ENCODE results near the gene GLCE. TPM values are rescaled to one million over a fixed set of nuclear protein-coding genes. Genes with fewer than 3 reads are reported as not detected.

GLCE gene
- total RNA-seq = 10 to 100 TPM in 3 of 4 donors, 1 to 10 TPM in 1; 5.9 to 18.8 (median 10.2) TPM

DNA sequence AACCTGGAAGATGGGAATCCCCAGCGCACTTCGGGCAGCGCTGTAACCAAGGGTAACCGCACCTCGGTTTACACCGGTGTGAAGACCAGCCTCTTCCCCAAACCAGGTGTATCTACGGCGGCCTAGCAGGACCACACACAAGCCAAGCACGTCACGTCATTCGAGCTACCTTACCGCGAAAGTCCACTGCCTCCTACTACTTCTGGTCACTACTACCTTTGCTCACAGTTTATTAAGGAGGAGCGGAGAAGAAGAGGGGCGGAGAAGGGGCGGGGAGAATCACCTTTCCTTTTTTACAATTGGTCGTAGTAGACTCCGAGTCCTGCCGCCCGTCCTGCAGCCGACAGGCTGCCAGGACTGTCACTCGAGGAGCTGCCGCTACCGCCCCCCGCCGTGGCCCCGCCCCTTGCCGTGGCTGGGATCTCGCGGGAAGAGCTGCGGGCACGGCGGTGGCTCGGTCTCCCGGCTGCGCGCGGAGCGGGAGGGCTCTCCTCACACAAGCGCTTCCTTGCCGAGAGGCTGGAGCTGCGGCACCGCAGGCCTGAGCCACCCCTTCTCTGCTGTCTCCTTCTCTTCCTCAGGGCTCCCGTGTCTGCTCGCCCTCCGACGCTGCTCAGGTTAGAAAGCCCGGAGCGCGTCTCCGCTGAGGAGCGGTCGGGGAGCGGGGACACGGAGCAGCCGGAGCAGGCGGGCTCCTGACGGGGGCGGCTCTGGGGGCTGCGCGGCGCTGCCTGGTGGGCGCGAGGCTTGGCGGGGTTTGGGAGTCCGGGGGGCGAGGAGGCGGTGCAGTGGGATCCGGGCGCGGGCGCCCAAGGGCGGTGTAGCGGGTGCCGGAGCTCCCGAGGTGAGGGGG is at the start of gene GLCE:
Gene GLCE, plus strand, starts transcription at position 495 of the 853 bp plus-strand sequence. CDS start 95,172 bp downstream, outside the sequence.
- no peaks in the 10 kb centered on the region for H3K9me3 ChIP-seq
- H3K36me3 ChIP-seq = no peaks in the 10 kb centered on the region
- H3K4me3 ChIP-seq = peak within 1 kb of the TSS; percentile 65 to 98
- TF ChIP-seq POLR2AphosphoS5 (IDR thresholded peaks at IDR 0.05) = peak; percentile 84
- TF ChIP-seq EP300 (IDR thresholded peaks at IDR 0.05) = no peak
- peak; percentile 76 to 81 for TF ChIP-seq POLR2A (IDR thresholded peaks at IDR 0.05)
- TF ChIP-seq, protein P1, sequence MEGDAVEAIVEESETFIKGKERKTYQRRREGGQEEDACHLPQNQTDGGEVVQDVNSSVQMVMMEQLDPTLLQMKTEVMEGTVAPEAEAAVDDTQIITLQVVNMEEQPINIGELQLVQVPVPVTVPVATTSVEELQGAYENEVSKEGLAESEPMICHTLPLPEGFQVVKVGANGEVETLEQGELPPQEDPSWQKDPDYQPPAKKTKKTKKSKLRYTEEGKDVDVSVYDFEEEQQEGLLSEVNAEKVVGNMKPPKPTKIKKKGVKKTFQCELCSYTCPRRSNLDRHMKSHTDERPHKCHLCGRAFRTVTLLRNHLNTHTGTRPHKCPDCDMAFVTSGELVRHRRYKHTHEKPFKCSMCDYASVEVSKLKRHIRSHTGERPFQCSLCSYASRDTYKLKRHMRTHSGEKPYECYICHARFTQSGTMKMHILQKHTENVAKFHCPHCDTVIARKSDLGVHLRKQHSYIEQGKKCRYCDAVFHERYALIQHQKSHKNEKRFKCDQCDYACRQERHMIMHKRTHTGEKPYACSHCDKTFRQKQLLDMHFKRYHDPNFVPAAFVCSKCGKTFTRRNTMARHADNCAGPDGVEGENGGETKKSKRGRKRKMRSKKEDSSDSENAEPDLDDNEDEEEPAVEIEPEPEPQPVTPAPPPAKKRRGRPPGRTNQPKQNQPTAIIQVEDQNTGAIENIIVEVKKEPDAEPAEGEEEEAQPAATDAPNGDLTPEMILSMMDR (IDR thresholded peaks at IDR 0.05) = peak in 1 of 4 experiments; percentile 18
- H3K27ac ChIP-seq = peak within 1 kb of the TSS; percentile 15 to 88 (median 84)
- 0% methylated on average over 11 of the region's 76 CpGs; no CpG with 5 or more reads in 1 of the 2 donors for WGBS, 2 donors (ENCODE audit: low coverage in 1 of 2)
- ATAC-seq = peak; percentile 99
- no peaks in the 10 kb centered on the region for H3K27me3 ChIP-seq
- peaks cover 0 to 11% (median 0%) of the 10 kb centered on the region in 3 donors for H3K4me1 ChIP-seq

DNA sequence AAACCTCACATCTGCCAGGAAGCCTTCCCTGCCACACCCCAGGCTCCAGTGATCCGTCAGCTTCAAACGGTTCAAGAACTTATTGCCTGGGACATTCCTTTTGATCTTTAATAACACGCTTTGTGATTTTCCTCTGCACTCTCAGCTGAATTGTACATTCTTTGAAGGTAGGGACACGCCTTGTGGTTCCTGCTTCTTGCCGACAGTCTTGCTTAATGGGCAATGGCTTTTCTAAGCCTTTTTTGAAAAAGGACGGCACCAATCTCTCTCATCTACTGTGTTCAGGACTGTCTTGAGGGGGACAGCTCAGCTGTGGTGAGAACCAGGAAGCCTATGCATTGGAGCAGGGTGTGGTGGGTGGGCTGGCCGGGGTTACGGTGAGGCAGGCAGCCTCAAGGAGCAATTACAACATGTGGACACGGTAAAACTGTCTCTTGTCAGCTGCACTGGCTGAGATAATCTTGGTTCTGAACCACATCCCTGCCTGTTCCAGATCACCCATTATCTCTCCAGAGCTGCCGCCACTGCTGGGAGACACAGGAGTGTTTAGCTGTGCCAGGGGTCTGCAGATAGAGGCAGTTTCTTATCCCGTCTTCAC is 46.0 kb upstream of the GLCE start:
- Histone ChIP-seq H3K27me3 (peaks cover 48% of the 10 kb centered on the region), H3K27ac (no peak overlapping the region), H3K4me3 (no peak overlapping the region), H3K9me3 (no peaks in the 10 kb centered on the region), H3K36me3 (no peaks in the 10 kb centered on the region), H3K4me1 (no peaks in the 10 kb centered on the region)
- no peak for ATAC-seq
- 60 to 100% methylated on average over 1 to 7 of the region's 11 CpGs for WGBS, 2 donors (ENCODE audit: low coverage in 1 of 2)
- TF ChIP-seq POLR2AphosphoS5 (IDR thresholded peaks at IDR 0.05) (no peak), POLR2A (IDR thresholded peaks at IDR 0.05) (no peak), EP300 (IDR thresholded peaks at IDR 0.05) (no peak)
- TF ChIP-seq, protein P1 (IDR thresholded peaks at IDR 0.05) = no peak

- WGBS, 2 donors (ENCODE audit: low coverage in 1 of 2) = 74 to 90% methylated on average over 5 to 7 of the region's 7 CpGs
- H3K4me3 ChIP-seq = no peak overlapping the region
- TF ChIP-seq POLR2AphosphoS5 (IDR thresholded peaks at IDR 0.05) (no peak), EP300 (IDR thresholded peaks at IDR 0.05) (no peak), POLR2A (IDR thresholded peaks at IDR 0.05) (no peak)
- TF ChIP-seq, protein P1 (IDR thresholded peaks at IDR 0.05) = no peak
- H3K36me3 ChIP-seq = no peaks in the 10 kb centered on the region
- H3K27me3 ChIP-seq = peaks cover 47% of the 10 kb centered on the region
- H3K27ac ChIP-seq = no peak overlapping the region
- no peak for ATAC-seq
- H3K9me3 ChIP-seq = no peaks in the 10 kb centered on the region
- H3K4me1 ChIP-seq = no peaks in the 10 kb centered on the region
Observed at GRCh38 chr15:69115031-69115430, 45.4 kb upstream of the GLCE start.

GRCh38 chr15:69116391-69116790 is 44.0 kb upstream of the GLCE start:
- TF ChIP-seq, protein P1 (IDR thresholded peaks at IDR 0.05) = no peak
- TF ChIP-seq POLR2AphosphoS5 (IDR thresholded peaks at IDR 0.05) (no peak), POLR2A (IDR thresholded peaks at IDR 0.05) (no peak), EP300 (IDR thresholded peaks at IDR 0.05) (no peak)
- WGBS, 2 donors (ENCODE audit: low coverage in 1 of 2) = 60% methylated on average over 1 of the region's 4 CpGs; no CpG with 5 or more reads in 1 of the 2 donors
- no peak for ATAC-seq

More at GRCh38 chr15:69116391-69116790, 44.0 kb upstream of the GLCE start:
- Histone ChIP-seq H3K4me3 (no peak overlapping the region), H3K4me1 (no peaks in the 10 kb centered on the region), H3K36me3 (no peaks in the 10 kb centered on the region), H3K9me3 (no peaks in the 10 kb centered on the region), H3K27me3 (peaks cover 42% of the 10 kb centered on the region), H3K27ac (no peak overlapping the region)
